RWPE1 (cell line): ENCODE data around the gene RRP15.

Source experiments
- CTCF ChIA-PET: fragments of 350-600 bp; sonication (Branson Sonifier 250); formaldehyde crosslinking; extraction: SDS; loops from one replicate; lab custom pipeline; 2021; lab: Yijun Ruan, JAX
- POLR2A ChIA-PET: fragments of 400-600 bp; formaldehyde crosslinking; extraction: SDS; loops from one replicate; lab custom pipeline; 2020; ENCODE audit warnings: antibody characterized with exemption; ENCODE audit not compliant: low non-redundant PET; lab: Yijun Ruan, JAX
- DNase-seq: peaks from one replicate; pipeline ENCODE4 v3.0.0; 2012; ENCODE audit warnings: low spot score
- H3K27ac ChIP-seq: fragments of 450-650 bp; 2 replicates; pipeline ENCODE4 v1.5.1; 2017
- CTCF ChIP-seq: fragments of 450-650 bp; conservative IDR thresholded peaks from 2 replicates; pipeline ENCODE4 v1.5.1; 2017; ENCODE audit warnings: low read depth, mild to moderate bottlenecking

Gene RRP15

GRCh38 chr1:218371927-218372672 lies 87.0 kb downstream of the RRP15 start:
- POLR2A ChIA-PET, result no interaction called here
- TF ChIP-seq CTCF, result no peak
- no peak overlapping the region for H3K27ac ChIP-seq
- CTCF ChIA-PET, result interaction anchor here (1.2 kb wide), 1 partner anchor 33 kb away, joined by 3 read pairs; no protein-coding TSS in a partner anchor
- DNase-seq, result no peak

- peak; percentile 8 for DNase-seq
- CTCF ChIA-PET, result no interaction called here
- no peak for TF ChIP-seq CTCF
- H3K27ac ChIP-seq, result no peak overlapping the region
- POLR2A ChIA-PET, result no interaction called here
Observed at GRCh38 chr1:218374401-218375353, 89.6 kb downstream of the RRP15 start.

GRCh38 chr1:218376722-218377121 lies 91.6 kb downstream of the RRP15 start:
- ChIA-PET POLR2A (no interaction called here), CTCF (interaction anchor here (0.5 kb wide), 1 partner anchor 135 kb away, joined by 5 read pairs; no protein-coding TSS in a partner anchor)
- DNase-seq, result no peak
- H3K27ac ChIP-seq, result peak overlapping the region; percentile 91
- no peak for TF ChIP-seq CTCF

GRCh38 chr1:218377143-218377660 lies 92.1 kb downstream of the RRP15 start:
- peak; percentile 97 for DNase-seq
- TF ChIP-seq CTCF, result no peak
- CTCF ChIA-PET, result no interaction called here
- POLR2A ChIA-PET, result no interaction called here
- peak overlapping the region; percentile 91 for H3K27ac ChIP-seq

GRCh38 chr1:218380125-218380977 lies 95.3 kb downstream of the RRP15 start:
- peak; percentile 78 for DNase-seq
- ChIA-PET POLR2A (no interaction called here), CTCF (no interaction called here)

More at GRCh38 chr1:218380125-218380977, 95.3 kb downstream of the RRP15 start:
- peak overlapping the region; percentile 83; the same call in 1 of the 2 replicates for H3K27ac ChIP-seq
- TF ChIP-seq CTCF, result no peak
